Measurements from ENCODE around the gene SLU7.

Gene SLU7

DNA sequence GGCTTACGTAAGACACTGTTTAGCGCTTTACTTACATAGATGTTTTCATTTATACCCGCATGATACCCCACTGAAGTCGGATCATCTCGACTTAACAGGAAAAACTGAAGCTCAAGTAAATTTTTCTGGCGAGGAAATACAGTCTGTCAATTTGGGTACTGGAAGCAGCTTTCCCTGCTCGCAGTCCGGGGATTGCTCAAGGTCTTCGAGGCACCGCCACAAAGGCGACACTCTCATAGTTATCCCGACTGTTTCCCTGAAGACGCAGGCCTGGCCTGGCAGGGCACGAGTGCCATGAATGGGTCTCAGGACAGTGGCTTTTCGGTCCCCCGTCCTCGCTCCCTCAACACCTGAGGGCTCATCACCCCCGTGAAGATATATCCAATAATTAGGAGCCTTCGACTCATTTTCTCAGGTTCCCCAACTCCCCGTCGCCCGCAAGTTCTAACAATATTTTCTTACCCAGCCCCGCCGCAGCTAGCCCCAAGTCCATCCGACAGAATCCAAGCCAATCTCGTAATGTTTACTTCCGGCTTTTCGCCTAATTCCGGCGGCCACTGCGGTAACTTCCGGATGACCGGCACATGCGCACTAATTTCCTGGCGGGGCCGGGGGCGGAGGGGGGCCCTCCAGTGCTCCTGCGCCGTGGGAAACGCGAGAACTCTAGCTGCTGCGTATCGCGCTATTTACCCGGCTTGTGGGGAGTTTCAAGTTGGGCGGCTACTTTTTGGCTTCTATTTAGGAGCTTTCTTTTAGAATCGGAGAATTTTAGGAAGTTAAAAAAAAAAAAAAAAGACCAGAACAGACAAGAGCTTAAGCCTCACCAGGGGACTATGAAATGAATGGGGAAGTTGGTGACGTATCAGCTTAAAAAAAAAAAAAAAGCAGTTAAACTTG lies at the start of gene SLU7:
Gene SLU7, minus strand, starts transcription at position 521 of the 897 bp plus-strand sequence. CDS start 3,787 bp downstream, outside the sequence.
- DNase-seq (ENCODE audit: low spot score) = peak; percentile 89

GRCh38 chr5:160468363-160468975 lies 49.6 kb upstream of the SLU7 start:
- DNase-seq (ENCODE audit: low spot score) = no peak

DNA sequence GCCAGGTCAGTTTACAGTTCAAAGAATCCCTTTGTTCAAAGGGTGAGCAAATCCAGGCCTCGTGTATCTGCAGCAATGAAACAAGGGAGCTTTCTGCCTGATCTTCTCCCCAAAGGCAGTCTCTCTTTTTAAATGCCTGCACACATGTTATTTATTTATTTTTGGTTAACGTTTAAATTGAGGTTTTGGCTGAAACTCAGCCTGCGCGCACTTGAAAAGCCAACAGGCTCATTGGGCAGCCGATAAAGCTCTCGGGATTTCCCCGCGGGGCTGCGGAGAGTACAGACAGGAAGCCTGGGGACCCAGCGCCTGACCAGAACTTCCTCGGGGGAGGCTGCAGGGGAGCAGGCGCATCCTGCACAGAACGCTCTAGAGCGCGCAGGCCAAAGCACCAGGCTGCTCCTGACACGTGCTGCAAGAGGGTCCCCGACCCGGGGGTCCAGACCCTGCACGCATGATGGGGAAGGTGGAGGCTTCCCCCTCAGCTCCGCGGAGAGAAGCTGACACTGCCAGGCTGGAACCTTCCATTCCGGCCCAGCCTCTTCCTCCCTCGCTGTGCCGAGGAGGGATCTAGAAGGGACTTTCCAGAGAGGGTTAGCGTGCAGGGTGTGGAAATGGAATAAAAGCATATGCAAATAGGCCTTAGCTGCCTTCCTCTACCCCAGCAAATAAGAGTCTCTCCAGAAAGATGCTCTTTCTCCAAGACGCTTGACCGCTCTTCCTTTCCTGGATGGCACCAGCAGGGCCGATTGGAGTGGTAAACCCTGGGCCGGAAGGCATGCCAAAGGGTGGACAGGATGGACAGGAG lies 48.9 kb upstream of the SLU7 start:
- peak; percentile 54 for DNase-seq (ENCODE audit: low spot score)

DNA sequence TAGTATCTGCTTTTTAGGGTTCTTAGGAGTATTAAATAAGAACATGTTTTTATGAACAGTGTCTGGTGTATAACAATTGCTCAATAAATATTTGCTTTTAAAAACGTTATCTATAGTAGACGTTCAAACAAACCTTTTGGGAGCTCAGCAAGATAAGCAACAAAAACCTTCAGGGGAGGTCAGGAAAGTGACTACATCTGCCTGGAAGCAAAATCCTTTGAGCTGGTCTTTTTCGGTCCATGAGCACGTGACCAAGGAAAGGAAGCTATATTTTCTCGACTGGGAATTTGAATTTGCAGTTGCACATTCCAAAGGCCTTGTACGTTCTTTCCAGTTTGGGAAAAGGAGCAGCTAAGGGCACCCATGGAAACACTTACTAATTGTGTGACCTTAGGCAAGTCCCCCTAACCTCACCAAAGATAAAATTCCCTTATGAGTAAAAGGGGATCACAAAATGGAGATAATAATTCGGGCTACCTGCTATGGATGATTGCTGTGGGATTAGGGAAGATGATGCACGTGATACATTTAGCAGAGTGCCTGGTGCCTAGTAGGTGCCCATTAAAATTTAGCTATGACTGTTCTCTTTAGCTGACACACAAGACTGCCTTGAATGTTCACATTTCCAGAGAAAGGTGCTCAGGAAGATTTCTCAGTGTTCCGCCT lies 48.1 kb upstream of the SLU7 start:
- DNase-seq (ENCODE audit: low spot score) = no peak

- DNase-seq (ENCODE audit: low spot score) = no peak
These were observed 47.2 kb upstream of the SLU7 start for GRCh38 chr5:160466116-160466515.

DNA sequence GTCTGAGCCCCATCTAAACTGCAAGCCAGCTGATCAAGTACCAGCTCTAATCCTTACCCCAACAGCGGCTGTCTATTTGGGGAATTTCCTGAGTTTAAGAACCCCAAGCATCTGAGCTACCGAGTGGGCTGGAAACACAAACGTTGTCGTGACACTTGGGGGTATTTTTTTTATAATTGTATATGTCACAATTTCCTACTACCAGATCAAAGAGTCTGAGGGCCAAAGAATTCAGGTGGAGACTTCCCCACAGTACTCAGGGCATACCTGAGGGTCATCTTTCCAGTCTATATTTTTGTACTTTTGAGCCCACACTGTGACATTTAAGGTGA lies 45.6 kb upstream of the SLU7 start:
- no peak for DNase-seq (ENCODE audit: low spot score)

DNA sequence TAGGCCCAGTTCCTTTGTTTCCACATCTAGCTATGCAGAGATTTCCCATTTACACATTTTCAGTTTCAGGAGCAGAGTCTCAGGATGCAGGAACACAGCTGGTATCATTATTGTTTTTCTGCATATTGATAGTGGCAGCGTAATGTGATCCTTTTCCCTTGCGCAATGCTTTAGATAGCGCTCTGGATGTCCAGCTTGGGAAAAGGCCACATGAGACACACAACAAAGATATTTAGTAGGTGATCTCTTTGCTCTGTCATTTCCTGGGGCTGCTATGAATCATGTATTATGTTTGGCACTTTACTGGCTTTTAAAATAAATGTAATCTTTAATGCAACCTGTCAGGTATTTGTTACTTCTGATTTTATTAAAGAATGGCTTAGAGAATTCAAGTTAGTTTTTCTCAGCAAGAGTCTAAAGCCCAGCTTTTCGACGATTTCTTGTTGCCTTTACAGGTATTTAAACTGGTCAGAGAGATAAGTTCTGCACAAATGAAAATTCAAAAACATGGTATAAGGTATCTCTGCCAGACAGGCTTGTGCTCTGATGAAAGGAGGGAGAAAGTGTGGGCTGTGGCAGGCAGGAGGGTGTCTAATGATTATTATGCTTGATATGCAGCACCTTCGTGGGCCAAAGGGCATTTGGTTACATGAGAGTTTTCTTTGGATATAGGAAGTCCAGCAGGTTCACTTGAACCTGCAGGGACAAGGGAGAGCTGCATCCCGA lies 45.0 kb upstream of the SLU7 start:
- no peak for DNase-seq (ENCODE audit: low spot score)

- no peak for DNase-seq (ENCODE audit: low spot score)
These were observed 44.3 kb upstream of the SLU7 start for GRCh38 chr5:160463227-160463626.

GRCh38 chr5:160462167-160462566 lies 43.3 kb upstream of the SLU7 start:
- no peak for DNase-seq (ENCODE audit: low spot score)

- DNase-seq (ENCODE audit: low spot score) = no peak
These were observed 42.5 kb upstream of the SLU7 start for GRCh38 chr5:160461378-160461777.

DNA sequence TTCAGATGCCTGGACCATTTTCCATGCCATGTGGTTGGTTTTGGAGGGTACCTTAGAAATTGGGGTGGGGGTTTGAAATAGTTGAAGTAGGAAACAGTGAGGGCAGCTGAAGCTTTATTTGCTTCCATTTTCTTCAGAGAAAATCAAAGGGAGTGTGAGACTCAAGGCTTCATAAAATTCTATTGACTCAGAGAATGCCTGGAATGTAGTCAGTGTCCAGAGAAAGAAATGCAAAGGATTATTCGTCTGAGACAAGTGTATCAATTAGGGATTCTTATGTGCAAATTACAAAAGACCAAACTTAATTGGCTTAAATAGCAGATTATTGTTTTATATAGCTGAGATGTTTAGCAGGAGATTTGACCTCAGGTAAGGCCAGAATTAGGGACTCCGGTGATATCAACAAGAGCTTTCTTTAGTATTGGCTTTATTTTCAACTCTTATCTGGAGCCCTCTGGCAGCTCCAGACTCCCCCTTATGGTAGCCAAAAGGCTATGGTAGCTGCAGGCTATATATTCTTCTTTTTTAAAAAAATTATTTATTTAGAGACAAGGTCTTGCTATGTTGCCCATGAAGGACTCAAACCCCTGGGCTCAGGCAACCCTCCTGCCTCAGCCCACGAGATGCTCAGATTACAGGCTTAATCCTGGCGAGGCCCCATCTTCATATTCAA lies 41.6 kb upstream of the SLU7 start:
- no peak for DNase-seq (ENCODE audit: low spot score)

DNA sequence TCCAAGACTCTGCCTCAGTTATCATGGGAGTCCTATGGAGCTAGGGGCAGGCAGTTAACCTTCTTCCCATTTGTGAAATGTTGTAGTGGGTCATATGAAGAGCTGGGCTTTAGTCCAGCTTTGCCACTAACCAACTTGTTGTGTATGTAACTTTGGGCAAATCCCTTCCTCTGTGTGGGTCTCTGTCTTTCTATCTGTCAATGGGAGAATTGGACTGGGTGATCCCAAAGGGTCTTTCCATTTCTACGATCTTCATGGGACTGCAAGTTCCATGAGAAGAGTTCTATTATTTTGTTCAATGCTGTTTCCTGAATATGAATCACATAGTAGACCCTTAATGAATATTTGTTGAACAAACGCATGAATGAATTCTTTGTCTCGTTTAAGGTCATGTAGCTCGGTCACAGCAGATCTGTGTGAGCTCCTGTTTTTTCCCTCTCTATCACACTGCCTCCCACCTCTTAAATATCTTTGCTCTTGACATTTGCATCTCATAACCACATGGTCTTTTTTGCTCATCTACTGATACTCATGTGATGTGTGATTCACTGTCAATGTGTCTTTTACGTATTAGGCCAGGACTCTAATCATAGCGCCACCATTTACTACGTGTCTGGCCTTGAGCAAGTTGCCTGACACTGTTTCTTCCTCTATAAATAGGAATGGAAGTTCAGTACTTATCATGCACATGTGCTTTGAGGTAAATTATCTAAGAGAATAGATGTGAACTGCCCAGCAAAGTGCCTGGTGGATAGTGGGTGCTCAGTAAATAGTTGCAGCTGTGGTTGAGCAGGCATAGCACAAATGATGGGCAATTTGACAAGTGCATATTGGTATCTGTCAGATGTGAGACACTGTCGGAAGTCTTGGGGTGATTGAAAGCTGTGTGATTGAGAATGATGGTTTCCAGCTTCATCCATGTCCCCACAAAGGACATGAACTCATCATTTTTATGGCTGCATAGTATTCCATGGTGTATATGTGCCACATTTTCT lies 40.2 kb upstream of the SLU7 start:
- DNase-seq (ENCODE audit: low spot score) = no peak

- DNase-seq (ENCODE audit: low spot score) = no peak
These were observed 38.4 kb upstream of the SLU7 start for GRCh38 chr5:160457252-160457651.

GRCh38 chr5:160456480-160457177 lies 37.7 kb upstream of the SLU7 start:
- no peak for DNase-seq (ENCODE audit: low spot score)

GRCh38 chr5:160455600-160455999 lies 36.7 kb upstream of the SLU7 start:
- no peak for DNase-seq (ENCODE audit: low spot score)

DNA sequence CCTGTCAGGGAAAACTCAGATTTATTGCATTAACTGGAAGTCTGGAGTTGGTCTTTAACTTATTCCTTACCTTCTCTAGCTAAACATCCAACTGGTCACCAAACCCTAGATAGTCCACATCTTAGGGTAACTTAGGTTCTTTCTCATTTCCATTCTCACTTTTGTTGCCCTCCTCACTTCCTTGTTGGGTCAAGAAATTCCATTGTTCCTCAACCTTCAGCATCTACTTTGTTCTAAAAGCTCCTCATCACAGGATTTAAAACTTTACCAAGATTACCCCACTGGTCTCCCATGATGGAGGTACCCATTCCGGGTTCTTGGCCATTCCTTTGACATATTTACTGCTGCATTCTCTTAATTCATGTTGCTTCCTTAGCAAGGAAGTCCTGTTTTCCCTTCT lies 34.9 kb upstream of the SLU7 start:
- no peak for DNase-seq (ENCODE audit: low spot score)

DNA sequence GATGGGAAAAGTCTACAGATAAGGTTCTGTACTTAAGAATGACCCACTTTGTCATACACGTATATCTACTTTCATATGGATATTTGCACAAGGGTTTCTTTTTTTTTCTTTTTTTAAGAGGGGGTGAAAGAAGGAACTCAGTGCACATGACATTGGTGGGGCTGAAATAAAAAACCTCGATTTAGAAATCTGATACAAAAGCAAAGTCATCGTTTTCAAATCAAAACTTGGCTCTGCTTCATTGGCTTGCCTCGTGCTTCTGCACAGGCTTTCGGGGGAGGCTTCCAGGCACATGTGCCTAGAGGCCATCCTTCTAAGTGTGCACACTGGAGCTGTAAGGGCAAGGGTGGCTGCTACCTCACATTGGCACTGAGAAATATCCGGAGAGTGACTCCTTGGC lies 33.9 kb upstream of the SLU7 start:
- DNase-seq (ENCODE audit: low spot score) = no peak

DNA sequence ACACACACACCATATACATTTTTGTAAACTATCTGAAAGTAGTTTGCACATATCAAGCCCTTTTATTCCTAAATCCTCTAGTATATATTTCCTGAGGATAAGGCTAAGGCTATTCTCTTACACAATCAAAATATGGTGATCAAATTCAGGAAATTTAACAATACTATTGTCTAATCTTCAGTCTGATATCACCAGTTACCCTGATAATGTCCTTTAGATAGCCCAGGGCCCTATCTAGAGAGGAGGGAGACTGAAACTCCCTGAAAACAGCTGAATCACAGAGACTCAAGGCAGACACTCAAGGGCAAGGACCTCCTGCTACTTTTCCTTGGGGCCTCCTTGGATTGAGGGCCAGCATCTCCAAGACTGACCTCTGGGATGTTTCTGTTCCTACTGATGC lies 33.2 kb upstream of the SLU7 start:
- no peak for DNase-seq (ENCODE audit: low spot score)

GRCh38 chr5:160451281-160451680 lies 32.4 kb upstream of the SLU7 start:
- no peak for DNase-seq (ENCODE audit: low spot score)
